HG03039 (cell line): ENCODE results near the gene SCARB1.
"Not testable (repeated sequence)": the region's sequence is repeated elsewhere in the genome, so short reads cannot be mapped to it uniquely, and the experiment has no call there.

Experiments used
- ATAC-seq: cut with Tn5 transposase; IDR thresholded peaks from one replicate; pipeline ENCODE4 v1.9.1; 2021; ENCODE audit warnings: mild to moderate bottlenecking, moderate library complexity; ENCODE audit not compliant: unreplicated experiment

SCARB1 gene, protein sequence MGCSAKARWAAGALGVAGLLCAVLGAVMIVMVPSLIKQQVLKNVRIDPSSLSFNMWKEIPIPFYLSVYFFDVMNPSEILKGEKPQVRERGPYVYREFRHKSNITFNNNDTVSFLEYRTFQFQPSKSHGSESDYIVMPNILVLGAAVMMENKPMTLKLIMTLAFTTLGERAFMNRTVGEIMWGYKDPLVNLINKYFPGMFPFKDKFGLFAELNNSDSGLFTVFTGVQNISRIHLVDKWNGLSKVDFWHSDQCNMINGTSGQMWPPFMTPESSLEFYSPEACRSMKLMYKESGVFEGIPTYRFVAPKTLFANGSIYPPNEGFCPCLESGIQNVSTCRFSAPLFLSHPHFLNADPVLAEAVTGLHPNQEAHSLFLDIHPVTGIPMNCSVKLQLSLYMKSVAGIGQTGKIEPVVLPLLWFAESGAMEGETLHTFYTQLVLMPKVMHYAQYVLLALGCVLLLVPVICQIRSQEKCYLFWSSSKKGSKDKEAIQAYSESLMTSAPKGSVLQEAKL

DNA sequence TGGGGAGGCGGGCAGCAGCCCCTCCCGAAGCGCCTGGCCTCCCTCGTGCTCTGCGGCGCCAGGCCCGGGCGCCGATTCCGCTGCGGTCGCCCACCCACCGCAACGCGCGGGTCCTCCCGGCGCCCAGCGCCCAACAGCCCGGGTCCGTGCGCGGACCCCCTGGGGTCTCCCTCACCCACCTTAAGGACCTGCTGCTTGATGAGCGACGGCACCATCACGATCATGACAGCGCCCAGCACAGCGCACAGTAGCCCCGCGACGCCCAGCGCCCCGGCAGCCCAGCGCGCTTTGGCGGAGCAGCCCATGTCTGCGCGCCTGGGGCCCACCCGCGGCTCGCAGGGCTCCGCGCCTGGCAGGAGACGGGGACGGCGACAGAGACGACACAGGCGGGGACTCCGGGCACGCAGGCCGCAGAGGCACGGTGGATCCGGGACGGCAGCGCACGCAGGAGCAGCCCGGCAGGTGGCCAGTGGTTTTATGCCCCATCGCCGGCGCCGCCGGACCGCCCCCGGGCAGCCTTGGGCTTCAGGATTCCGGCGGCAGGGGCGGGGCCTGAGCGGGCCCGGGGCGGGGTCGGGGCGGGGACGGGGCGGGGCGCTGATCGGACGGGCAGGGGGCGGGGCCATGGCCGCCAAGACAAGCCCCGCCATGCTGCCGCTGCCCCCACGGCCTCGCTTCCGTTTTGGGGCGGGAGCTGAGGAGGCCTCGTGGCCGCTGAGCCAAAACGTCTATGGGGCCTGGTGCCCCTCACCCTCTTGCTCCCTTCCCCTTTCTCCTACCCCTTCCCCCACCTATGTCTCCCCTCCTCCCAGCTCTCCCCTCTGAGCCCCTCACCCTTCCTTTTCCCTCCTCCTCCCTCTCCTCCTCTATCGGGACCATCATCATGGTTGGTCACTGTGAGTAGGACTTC lies at the start of gene SCARB1:
TSS of gene SCARB1 (minus strand) at position 449 of the 910 bp plus-strand sequence. CDS start at position 305, 144 bp downstream.
- peak; percentile 58 for ATAC-seq

DNA sequence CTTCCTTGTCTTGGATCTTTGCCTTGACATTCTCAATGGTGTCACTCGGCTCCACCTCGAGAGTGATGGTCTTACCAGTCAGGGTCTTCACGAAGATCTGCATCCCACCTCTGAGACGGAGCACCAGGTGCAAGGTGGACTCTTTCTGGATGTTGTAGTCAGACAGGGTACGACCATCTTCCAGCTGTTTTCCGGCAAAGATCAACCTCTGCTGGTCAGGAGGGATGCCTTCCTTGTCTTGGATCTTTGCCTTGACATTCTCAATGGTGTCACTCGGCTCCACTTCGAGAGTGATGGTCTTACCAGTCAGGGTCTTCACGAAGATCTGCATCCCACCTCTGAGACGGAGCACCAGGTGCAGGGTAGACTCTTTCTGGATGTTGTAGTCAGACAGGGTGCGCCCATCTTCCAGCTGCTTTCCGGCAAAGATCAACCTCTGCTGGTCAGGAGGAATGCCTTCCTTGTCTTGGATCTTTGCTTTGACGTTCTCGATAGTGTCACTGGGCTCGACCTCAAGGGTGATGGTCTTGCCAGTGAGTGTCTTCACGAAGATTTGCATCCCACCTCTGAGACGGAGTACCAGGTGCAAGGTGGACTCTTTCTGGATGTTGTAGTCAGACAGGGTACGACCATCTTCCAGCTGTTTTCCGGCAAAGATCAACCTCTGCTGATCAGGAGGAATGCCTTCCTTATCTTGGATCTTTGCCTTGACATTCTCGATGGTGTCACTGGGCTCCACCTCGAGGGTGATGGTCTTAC lies 49.0 kb upstream of the SCARB1 start:
- ATAC-seq, result not testable (repeated sequence)

DNA sequence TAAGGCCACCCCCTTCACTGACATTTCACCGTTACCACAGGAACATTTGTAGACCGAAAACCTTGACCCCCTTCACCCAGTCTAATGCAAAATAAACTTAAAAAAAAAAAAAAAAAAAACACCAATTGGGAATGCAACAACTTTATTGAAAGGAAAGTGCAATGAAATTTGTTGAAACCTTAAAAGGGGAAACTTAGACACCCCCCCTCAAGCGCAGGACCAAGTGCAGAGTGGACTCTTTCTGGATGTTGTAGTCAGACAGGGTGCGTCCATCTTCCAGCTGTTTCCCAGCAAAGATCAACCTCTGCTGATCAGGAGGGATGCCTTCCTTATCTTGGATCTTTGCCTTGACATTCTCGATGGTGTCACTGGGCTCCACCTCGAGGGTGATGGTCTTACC lies 47.9 kb upstream of the SCARB1 start:
- not testable (repeated sequence) for ATAC-seq

DNA sequence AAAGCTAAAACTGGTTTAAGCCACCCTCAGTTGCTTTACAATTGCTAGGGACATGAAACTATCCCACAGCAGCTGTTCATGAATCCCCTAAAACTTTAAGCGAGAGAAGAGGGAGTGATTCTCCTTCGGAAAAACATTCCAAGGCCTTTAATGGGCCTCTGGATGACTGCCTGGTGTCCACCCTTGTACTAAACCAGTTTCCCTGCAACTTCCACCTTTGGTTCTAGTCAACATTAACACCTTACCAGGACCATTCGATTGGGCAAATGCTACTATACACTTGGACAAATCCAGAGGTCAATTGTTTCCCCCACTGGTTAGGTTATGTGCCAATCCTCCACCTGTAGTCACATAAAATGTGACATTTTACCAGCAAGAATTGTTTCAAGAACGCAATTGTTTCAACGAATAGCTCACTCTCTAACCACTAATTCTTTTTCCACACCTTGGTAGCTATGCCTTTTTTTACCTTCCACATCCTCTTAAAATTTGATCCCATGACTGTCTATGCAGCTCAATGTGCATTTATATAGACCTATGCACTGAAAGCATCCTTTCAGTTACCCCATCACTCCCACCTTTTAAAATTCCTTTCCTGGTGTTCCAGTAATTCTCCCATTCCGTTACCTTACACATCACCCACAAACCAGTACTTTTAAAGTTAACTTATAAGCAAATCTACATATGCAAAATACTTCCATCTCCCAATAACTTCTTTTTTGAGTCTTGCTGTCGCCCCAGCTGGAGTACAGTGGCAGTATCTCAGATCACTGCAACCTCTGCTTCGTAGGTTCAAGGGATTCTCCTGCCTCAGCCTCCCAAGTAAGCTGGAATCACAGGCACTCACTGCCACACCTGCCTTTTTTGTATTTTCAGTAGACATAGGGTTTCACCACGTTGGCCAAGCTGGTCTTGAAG lies 47.2 kb upstream of the SCARB1 start:
- no peak for ATAC-seq

DNA sequence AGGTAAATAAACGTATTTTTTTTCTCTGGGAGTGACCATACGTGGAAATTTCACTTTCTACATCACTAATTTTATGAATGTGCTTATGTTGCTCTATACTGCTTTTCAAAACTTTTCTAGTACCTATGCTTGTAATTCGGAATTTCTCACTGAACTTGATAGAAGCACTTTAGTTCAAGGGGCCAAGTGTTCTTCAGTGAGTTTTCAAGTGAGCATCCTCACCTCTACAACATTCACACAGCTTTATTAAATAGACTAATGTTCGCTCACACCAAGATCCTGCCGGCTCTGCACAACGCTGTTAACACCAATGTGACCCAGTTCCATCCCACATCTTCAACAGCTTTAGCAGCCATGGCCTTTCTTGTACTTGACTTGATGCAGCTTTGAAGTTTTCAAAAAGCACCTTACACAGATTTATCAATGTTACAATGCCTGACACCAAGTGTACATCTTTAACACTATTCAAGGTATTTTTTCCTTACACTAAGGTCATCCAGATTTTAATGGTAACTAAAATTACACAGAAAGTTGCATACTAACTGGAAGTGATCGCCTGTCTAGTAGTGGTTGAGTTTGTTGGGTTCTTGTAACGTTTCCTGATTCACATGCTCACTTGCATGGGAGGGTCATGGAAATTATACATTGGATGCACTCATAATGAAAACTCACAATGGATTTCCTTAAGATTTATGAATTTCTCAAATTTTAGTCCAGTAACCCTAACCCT lies 46.3 kb upstream of the SCARB1 start:
- ATAC-seq, result no peak

DNA sequence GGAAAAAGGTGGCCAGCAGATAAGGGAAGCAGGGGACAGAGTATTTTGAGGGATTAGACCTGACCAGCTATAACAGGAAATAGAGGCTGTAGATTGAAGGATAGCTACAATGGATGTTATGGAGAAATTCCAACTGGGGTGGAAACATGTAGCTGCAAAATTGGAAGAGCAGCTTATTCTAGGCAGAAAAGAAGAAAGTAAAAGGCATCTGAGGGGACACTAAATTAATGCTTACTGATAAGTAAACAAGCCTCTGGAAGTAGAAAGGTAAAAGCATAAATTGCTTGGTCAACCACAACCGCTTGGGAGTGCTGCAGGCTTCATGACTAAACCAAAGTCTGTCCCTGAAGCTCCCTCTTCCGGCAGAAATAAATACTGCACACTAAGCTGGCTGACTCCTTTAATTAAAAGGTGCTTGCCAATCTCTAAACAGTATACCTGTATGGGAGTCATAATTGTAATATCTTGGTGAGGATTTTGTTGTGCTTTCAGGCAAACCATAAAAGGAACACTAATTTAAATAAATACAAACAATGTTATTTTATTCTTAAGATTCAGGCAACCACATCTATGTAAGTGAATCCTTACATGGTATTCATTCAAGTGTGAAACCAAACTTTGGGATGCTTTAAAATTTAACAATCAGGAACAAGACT lies 43.1 kb upstream of the SCARB1 start:
- ATAC-seq, result no peak

DNA sequence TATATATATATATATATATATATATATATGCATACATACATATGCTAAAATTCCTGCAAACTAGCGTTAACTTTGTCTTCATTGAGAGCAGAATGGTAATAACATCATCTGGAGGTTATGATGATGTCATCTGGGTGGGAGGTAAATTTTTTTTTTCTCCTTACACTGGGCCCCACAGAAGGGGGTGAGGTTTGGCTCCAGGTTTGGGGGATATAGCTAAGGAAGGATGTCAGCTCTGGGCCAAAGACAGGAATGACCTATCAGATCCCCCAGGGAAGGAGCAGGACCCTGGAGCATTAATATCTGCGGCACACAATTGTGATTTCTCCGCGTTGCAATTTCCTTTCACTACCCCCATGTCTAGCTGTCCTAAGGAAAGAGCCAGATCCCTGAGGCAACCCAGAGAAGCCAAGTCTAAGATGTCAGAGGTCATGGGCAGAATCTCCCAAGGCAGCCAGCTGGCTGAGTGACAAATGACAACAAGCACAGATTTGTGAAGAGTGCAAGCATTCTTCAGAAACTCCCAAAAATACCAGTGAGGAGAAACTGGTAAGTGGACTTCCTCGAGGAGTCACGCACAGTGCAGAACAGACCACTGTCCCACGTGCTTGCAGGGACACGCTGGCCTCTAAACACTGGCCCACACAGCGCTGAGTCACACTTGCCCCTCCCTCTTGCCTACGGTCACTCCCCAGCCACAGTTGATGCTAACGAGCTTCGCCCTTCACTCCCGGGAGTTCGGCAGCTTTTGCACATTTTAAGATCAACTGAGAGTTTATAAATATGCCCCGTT lies 40.8 kb upstream of the SCARB1 start:
- ATAC-seq, result no peak

DNA sequence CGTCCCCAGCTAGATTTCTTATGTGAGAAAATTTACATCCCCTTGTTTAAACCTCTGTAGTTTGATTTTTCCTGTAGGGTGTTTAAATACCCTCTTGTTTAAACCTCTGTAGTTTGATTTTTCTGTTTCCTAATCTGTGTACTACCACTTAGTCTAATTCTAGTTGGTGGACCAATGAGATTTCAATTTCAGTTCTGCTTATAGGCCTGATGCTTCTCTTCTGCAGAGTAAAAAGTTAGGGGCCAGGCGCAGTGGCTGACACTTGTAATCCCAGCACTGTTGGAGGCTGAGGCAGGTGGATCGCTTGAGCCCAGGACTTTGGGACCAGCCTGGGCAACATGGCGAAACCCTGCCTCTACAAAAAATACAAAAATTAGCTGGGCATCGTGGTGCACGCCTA lies 39.3 kb upstream of the SCARB1 start:
- ATAC-seq, result no peak

DNA sequence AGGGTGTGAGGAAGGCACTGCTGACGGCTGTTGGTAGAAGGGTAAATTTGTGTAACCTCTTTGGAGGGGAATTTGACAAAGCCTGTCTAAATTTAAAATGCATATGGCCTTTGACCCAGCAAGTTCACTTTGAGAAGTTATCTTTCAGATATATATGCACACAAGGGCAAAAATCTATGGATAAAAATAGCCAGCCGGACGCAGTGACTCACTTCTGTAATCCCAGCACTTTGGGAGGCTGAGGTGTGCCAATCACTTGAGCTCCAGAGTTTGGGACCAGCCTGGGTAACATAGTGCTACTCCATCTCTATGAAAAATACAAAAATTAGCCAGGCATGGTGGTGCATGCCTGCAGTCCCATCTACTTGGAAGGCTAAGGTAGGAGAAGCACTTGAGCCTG lies 37.3 kb upstream of the SCARB1 start:
- ATAC-seq, result no peak

DNA sequence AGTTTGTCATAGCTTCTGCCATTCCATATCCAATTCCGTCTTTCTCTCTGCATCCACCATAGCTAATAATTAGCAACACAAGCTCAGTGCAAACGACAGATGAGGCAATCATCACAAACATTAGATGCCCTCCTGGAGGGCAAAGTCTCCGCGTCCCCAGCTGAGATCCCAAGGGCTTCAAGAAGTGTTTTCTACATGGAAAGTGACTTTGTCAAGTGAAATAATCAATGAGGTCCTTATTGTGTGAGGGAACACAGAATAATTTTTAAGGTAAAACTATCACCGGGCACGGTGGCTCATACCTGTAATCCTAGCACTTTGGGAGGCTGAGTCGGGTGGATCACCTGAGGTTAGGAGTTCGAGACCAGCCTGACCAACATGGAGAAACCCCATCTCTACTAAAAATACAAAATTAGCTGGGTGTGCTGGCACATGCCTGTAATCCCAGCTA lies 36.7 kb upstream of the SCARB1 start:
- not testable (repeated sequence) for ATAC-seq

DNA sequence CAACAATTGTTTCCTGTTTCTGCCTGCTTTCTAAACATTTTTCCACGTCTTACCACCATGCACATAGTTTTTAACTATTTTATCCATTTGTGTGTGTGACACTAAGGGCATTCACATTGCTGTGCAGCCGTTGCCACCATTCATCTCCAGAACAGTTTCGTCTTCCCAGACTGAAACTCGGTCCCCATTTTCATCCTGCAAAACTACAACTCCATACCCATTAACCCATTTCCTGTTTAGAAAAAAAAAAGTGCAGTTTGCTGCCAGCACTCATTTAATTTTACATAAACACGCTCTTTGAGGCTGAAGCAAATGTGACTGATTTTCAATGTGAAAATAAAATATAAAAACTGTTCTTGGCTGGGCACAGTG lies 35.2 kb upstream of the SCARB1 start:
- ATAC-seq, result no peak

DNA sequence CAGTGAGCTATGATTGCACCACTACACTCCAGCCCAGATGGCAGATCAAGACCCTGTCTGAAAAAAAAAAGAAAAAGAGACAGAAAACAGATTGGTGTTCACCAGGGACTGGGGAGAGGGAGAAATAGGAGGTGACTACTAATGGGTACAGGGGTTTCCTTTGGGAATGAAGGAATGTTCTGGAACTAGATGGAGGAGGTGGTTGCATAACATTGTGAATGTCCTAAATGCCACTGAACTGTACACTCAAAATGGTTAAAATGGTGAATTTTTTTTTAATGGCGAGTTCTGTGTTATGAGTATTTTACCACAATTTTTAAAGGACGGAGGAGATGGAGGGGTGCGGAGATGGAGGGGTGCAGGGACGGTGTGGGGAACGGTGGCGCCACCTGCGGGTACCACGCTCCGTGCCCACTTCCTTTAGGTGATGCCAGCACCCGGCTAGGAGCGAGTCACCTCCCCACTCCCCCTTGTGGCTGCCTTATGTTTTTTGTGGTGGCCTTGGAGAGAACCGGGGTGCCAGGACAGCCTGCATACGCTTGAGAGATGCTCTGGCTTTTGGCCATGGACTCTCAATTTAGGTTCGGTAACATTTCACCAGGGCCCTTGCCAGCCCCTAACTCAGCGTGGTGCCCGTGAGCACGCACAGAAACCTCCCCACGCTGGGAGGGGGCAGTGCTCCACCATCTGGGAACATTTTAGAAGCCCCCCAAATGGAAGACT lies 34.7 kb upstream of the SCARB1 start:
- no peak for ATAC-seq

DNA sequence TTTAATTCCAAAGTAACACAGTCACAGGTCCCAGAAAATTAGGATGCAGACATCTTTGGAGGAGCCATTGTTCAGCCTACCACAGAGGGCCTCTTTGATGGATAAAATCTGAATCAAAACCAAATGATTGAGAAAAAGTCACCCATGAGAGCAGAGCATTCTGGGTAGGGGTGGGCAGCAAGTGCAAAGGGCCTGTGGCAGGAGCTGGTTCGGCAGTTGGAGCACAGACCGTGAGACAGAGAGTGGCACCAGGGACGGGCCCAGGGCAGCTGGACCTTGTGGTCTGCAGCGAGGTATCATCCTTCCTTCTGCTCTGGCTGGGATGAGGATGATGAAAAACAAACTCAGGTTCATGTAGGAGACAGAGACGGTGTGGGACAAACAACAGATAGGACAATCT lies 32.8 kb upstream of the SCARB1 start:
- no peak for ATAC-seq

DNA sequence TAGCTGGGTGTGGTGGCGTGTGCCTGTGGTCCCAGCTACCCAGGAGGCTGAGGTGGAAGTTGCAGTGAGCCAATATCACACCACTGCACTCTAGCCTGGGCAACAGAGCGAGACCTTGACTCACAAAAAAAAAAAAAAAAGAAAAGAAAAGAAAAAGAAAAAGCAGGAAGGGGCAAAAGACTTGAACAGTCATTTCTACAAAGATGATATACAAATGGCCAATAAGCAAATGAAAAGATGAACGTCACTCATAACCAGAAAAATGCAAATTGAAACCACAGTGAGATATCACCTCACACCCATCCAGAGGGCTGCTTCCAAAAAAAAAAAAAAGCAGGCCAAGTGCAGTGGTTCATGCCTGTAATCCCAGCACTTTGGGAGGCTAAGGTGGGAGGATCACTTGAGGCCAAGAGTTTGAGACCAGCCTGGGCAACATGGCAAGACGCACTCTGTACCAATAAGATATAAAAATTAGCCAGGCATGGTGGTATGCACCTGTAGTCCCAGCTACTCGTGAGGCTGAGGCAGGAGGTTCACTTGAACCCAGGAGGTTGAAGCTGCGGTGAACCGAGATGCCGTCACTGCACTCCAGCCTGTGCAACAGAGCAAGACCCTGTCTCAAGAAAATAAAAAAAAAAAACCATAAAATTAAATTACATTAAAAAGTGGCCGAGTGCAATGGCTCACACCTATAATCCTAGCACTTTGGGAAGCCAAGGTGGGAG lies 30.3 kb upstream of the SCARB1 start:
- no peak for ATAC-seq

DNA sequence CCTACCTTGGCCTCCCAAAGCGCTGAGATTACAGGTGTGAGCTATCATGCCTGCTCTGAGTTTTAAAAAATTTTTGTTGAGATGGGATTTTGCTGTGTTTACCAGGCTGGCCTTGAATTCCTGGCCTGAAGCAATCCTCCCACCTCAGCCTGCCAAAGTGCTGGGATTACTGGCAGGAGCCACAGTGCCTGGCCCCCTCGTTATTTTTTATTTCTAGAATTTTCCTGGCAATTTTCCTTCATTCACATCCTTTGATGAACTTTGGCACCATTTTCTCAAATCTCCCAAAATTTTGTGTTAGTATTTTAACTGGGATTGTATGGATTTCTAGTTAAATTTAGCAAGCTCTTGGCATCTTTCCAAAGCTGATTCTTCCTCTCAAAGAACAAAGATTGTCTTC lies 24.6 kb upstream of the SCARB1 start:
- no peak for ATAC-seq

DNA sequence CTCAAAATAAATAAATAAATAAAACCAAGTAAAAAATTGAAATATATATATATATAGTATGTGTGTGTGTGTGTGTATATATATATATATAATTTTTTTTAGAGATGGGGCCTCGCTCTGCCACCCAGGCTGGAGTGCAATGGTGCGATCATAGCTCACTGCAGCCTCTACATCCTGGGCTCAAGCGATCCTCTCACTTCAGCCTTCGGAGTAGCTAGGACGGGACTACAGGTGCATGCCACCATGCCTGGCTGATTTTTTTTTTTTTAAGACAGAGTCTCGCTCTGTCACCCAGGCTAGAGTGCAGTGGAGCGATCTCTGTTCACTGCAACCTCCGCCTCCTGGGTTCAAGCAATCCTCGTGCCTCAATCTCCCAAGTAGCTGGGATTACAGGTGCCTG lies 24.1 kb upstream of the SCARB1 start:
- not testable (repeated sequence) for ATAC-seq
